Choroid plexus epithelial cell (primary cell): ENCODE data around the gene ZBTB7C.

Experiments used
- DNase-seq: peaks from one replicate; pipeline ENCODE4 v3.0.0-alpha.2; 2010; ENCODE audit warnings: low read depth
- H3K4me3 ChIP-seq: 2 replicates; pipeline ENCODE4 v1.5.1; 2011; ENCODE audit warnings: low read depth, mild to moderate bottlenecking, control low read depth, low read length, moderate library complexity
- CTCF ChIP-seq: conservative IDR thresholded peaks from 2 replicates; pipeline ENCODE4 v1.5.1; 2011; ENCODE audit warnings: low read depth, mild to moderate bottlenecking, control low read depth, inconsistent platforms, low read length, moderate library complexity

Gene ZBTB7C

GRCh38 chr18:48157956-48158355 is 251.2 kb downstream of the ZBTB7C start:
- H3K4me3 ChIP-seq = no peak overlapping the region
- no peak for TF ChIP-seq CTCF
- no peak for DNase-seq

- no peak overlapping the region for H3K4me3 ChIP-seq
- TF ChIP-seq CTCF = no peak
- DNase-seq = no peak
Observed at GRCh38 chr18:48155856-48156255, 253.3 kb downstream of the ZBTB7C start.

- TF ChIP-seq CTCF = no peak
- no peak overlapping the region for H3K4me3 ChIP-seq
- DNase-seq = no peak
Observed at GRCh38 chr18:48154828-48155227, 254.4 kb downstream of the ZBTB7C start.

- no peak for TF ChIP-seq CTCF
- H3K4me3 ChIP-seq = no peak overlapping the region
- DNase-seq = peak; percentile 86
Observed at GRCh38 chr18:48153613-48154481, 255.3 kb downstream of the ZBTB7C start.

- DNase-seq = no peak
Observed at GRCh38 chr18:48152549-48152948, 256.6 kb downstream of the ZBTB7C start.

GRCh38 chr18:48151421-48152065 is 257.6 kb downstream of the ZBTB7C start:
- no peak for TF ChIP-seq CTCF
- DNase-seq = no peak
- H3K4me3 ChIP-seq = no peak overlapping the region

More at GRCh38 chr18:48152549-48152948, 256.6 kb downstream of the ZBTB7C start:
- no peak for TF ChIP-seq CTCF
- H3K4me3 ChIP-seq = no peak overlapping the region
